Suprapubic skin (tissue), 4 donors: ENCODE measurements around the gene MRPL47. TPM values are rescaled to one million over a fixed set of nuclear protein-coding genes. Genes with fewer than 3 reads are reported as not detected.
A peak's percentile ranks its signal among the peaks of the same experiment; 100 is the strongest.

Experiments used
- DNase-seq, 2 donors: peaks; one replicate each; pipeline ENCODE4 v3.0.0-alpha.2; 2019; ENCODE audit warnings: low spot score in 2 of 2
- H3K27ac ChIP-seq: fragments of 200-600 bp; sonication (generic); one replicate; pipeline ENCODE4 v1.5.1; 2019
- H3K27me3 ChIP-seq: fragments of 200-600 bp; sonication (generic); one replicate; pipeline ENCODE4 v1.5.1; 2019
- H3K36me3 ChIP-seq: fragments of 200-600 bp; sonication (generic); one replicate; pipeline ENCODE4 v1.5.1; 2019
- H3K4me1 ChIP-seq: fragments of 200-600 bp; sonication (generic); one replicate; pipeline ENCODE4 v1.5.1; 2019
- H3K4me3 ChIP-seq: fragments of 200-600 bp; sonication (generic); one replicate; pipeline ENCODE4 v1.5.1; 2019; ENCODE audit warnings: mild to moderate bottlenecking
- H3K9me3 ChIP-seq: fragments of 200-600 bp; sonication (generic); one replicate; pipeline ENCODE4 v1.5.1; 2019
- EP300 ChIP-seq: sonication (generic); formaldehyde crosslinking; IDR thresholded peaks from one replicate; pipeline ENCODE4 v1.6.1; 2017; ENCODE audit warnings: antibody characterized with exemption
- POLR2A ChIP-seq, 2 donors: fragments of 450-650 bp; IDR thresholded peaks; one replicate each; pipeline ENCODE4 v1.6.1; 2017; ENCODE audit warnings: antibody characterized with exemption in 2 of 2, mild to moderate bottlenecking in 2 of 2, moderate library complexity in 2 of 2
- POLR2AphosphoS5 ChIP-seq, 3 donors: sonication (generic); formaldehyde crosslinking; IDR thresholded peaks; one replicate each; pipeline ENCODE4 v1.6.1; 2017; ENCODE audit warnings: antibody characterized with exemption in 3 of 3
- WGBS: methylation state at CpG from one replicate; pipeline ENCODE4 v1.1.5; 2018; 5-methylcytosine and 5-hydroxymethylcytosine counted together
- total RNA-seq, 4 donors: library from RNA; depleted of rRNA; stranded (reverse); fragments of >200 nt; gene quantifications; one replicate each; pipeline ENCODE4 v1.1.0, GENCODE V29; 2016
- TF ChIP-seq, protein P1 (sequence below), 2 donors: fragments of 200-600 bp in 1 of 2; fragments of 450-650 bp in 1 of 2; sonication (generic) in 1 of 2; IDR thresholded peaks; one replicate each; pipeline ENCODE4 v1.5.1; 2016 to 2019; ENCODE audit warnings: antibody characterized with exemption in 2 of 2, mild to moderate bottlenecking in 1 of 2, moderate library complexity in 1 of 2

The MRPL47 gene
- total RNA-seq, 4 donors from 2014 or later: 9.6 to 14.5 (median 12.1) TPM

DNA sequence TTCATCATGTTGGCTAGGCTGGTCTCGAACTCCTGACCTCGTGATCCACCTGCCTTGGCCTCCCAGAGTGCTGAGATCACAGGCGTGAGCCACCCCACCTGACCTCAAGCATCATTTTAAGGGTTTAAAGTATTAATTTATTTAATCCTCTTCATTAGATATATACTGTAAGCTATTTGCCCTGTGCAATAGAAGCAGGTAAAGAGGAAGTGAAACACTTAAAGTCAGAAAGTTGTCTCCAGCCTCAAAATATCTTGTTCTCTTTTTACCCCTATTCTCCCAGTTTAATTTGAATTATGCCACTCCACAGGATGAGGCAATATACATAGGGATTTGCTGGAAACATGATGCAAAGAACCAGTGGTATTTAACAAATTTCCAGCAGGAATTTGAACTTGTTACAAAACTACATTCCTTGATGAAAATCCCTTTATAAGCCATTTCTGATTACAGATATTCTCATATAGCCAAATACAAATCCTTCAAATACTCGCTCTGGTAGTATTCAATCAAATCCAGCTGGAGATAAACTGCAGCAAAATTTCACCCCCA is 2.2 kb upstream of the MRPL47 start:
- TF ChIP-seq POLR2A (IDR thresholded peaks at IDR 0.05): no peak
- no peak for TF ChIP-seq EP300
- TF ChIP-seq POLR2AphosphoS5 (IDR thresholded peaks at IDR 0.05): no peak
- TF ChIP-seq, protein P1, sequence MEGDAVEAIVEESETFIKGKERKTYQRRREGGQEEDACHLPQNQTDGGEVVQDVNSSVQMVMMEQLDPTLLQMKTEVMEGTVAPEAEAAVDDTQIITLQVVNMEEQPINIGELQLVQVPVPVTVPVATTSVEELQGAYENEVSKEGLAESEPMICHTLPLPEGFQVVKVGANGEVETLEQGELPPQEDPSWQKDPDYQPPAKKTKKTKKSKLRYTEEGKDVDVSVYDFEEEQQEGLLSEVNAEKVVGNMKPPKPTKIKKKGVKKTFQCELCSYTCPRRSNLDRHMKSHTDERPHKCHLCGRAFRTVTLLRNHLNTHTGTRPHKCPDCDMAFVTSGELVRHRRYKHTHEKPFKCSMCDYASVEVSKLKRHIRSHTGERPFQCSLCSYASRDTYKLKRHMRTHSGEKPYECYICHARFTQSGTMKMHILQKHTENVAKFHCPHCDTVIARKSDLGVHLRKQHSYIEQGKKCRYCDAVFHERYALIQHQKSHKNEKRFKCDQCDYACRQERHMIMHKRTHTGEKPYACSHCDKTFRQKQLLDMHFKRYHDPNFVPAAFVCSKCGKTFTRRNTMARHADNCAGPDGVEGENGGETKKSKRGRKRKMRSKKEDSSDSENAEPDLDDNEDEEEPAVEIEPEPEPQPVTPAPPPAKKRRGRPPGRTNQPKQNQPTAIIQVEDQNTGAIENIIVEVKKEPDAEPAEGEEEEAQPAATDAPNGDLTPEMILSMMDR (IDR thresholded peaks at IDR 0.05): no peak
- Histone ChIP-seq H3K27me3 (no peaks in the 10 kb centered on the region), H3K4me3 (no peak overlapping the region), H3K27ac (no peak overlapping the region), H3K4me1 (peaks cover 33% of the 10 kb centered on the region), H3K36me3 (peaks cover 5% of the 10 kb centered on the region), H3K9me3 (no peaks in the 10 kb centered on the region)
- DNase-seq: no peak
- 85% methylated on average over 4 of the region's 4 CpGs for WGBS

DNA sequence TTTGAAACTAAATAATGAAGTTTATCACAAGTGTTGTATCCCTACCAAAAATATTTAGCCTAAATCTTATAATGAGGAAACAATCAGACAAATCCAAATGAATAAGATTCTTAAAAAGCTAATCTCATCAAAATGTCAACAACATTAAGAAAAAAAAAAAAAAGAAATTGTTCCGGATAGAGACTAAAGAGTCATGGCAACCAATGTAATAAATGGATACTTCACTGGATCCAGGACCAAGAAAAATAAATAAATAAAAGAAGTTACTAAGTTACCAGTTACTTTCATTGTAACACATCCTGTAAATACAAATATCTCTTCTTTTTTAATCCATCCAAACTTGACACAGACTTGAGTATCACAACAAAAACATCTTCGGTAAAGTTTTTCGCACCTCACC is 607 bp downstream of the MRPL47 start:
- H3K4me1 ChIP-seq: peaks cover 33% of the 10 kb centered on the region
- H3K27me3 ChIP-seq: no peaks in the 10 kb centered on the region
- peak overlapping the region; percentile 74 for H3K4me3 ChIP-seq
- no peaks in the 10 kb centered on the region for H3K9me3 ChIP-seq
- H3K36me3 ChIP-seq: peaks cover 31% of the 10 kb centered on the region
- TF ChIP-seq EP300 (no peak), POLR2AphosphoS5 (IDR thresholded peaks at IDR 0.05) (no peak), POLR2A (IDR thresholded peaks at IDR 0.05) (no peak)
- TF ChIP-seq, protein P1 (IDR thresholded peaks at IDR 0.05): no peak
- H3K27ac ChIP-seq: peak overlapping the region; percentile 92
- 2% methylated on average over 3 of the region's 3 CpGs for WGBS
- DNase-seq: no peak

- Histone ChIP-seq H3K9me3 (no peaks in the 10 kb centered on the region), H3K36me3 (peaks cover 36% of the 10 kb centered on the region), H3K27ac (no peak overlapping the region), H3K27me3 (no peaks in the 10 kb centered on the region), H3K4me1 (peaks cover 33% of the 10 kb centered on the region), H3K4me3 (peak overlapping the region; percentile 74)
- DNase-seq: no peak
- no peak for TF ChIP-seq POLR2A (IDR thresholded peaks at IDR 0.05)
- TF ChIP-seq EP300: no peak
- no peak for TF ChIP-seq POLR2AphosphoS5 (IDR thresholded peaks at IDR 0.05)
- TF ChIP-seq, protein P1 (IDR thresholded peaks at IDR 0.05): no peak
- 71% methylated on average over 4 of the region's 4 CpGs for WGBS
These were observed 1.1 kb downstream of the MRPL47 start for GRCh38 chr3:179603321-179603720.

DNA sequence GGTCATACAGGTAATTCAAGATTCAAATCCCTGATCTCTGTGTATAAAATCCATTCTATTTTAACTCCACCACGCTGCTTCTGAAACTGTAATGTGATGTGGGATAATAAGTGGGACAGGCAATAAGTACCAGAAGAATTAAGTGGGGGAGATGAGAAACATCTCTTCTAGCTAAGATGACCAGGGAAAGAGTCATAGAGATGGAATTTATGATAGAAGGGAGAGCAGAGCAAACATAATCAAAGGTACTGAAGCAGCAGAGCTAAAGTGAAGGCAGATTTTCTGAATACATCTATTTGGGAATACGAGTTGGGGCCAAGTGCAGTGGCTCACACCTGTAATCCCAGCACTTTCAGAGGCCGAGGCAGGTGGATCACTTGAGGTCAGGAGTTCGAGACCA is 4.9 kb downstream of the MRPL47 start:
- no peak for TF ChIP-seq EP300
- no peak for DNase-seq
- no peak overlapping the region for H3K27ac ChIP-seq
- 92% methylated on average over 4 of the region's 4 CpGs for WGBS
- no peaks in the 10 kb centered on the region for H3K27me3 ChIP-seq
- peaks cover 15% of the 10 kb centered on the region for H3K4me1 ChIP-seq
- no peaks in the 10 kb centered on the region for H3K9me3 ChIP-seq
- peaks cover 72% of the 10 kb centered on the region for H3K36me3 ChIP-seq
- no peak overlapping the region for H3K4me3 ChIP-seq

- Histone ChIP-seq H3K4me1 (no peaks in the 10 kb centered on the region), H3K4me3 (no peak overlapping the region), H3K27ac (no peak overlapping the region), H3K27me3 (no peaks in the 10 kb centered on the region), H3K9me3 (no peaks in the 10 kb centered on the region), H3K36me3 (peaks cover 95% of the 10 kb centered on the region)
- DNase-seq: no peak
- TF ChIP-seq EP300 (no peak), POLR2AphosphoS5 (IDR thresholded peaks at IDR 0.05) (no peak), POLR2A (IDR thresholded peaks at IDR 0.05) (no peak)
- TF ChIP-seq, protein P1 (IDR thresholded peaks at IDR 0.05): no peak
- 95% methylated on average over 1 of the region's 1 CpG for WGBS
These were observed 13.1 kb downstream of the MRPL47 start for GRCh38 chr3:179591313-179591712.

DNA sequence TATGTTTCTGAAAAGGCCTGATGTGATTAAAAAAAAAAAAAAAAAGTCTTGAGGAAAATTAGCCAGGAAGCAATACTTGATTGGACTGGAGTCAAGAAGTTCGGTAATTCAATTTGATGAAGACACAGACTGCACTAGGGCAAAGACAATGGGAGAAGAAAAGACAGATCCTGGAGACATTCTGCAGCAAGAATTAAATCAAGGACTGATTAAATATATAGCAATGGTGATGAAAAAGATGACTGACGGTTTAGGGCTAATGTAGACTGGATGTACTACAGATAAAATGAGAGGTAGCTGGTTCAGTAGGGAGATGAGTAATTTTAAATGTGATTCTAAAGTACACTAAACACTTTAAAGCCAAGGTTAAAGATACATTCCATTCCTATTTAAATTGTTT is 13.8 kb downstream of the MRPL47 start:
- no peak for TF ChIP-seq EP300
- no peak for TF ChIP-seq POLR2A (IDR thresholded peaks at IDR 0.05)
- no peak overlapping the region for H3K4me3 ChIP-seq
- DNase-seq: no peak
- no peaks in the 10 kb centered on the region for H3K4me1 ChIP-seq
- no peaks in the 10 kb centered on the region for H3K9me3 ChIP-seq
- 65% methylated on average over 2 of the region's 2 CpGs for WGBS
- H3K36me3 ChIP-seq: peaks cover 97% of the 10 kb centered on the region
- H3K27me3 ChIP-seq: no peaks in the 10 kb centered on the region
- no peak overlapping the region for H3K27ac ChIP-seq
